AG20443 (cell line): Measurements from ENCODE around the gene TMEFF1.

Experiments
- DNase-seq: peaks from one replicate; pipeline ENCODE4 v3.0.0; 2012; ENCODE audit warnings: low spot score, mixed read lengths

TMEFF1 gene

DNA sequence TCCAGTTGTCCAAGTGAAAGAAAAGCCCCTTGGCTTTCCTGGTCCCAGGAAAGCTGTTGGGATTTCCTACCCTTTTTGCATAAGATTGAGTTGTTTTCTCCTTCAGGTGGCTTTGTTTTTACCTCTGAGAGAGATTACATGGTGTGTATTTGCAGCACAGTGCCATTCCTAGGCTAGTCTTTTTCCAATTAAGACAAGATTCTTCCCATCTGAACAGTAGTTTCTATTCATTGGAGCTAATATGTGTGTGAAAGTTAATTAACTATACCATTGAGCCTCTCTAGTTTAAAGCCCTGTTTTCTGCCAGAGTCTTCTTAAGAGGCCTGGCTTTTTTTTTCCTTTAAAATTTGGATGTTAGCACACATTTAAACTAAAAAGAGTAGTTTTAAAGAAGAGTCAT is 25.9 kb upstream of the TMEFF1 start:
- no peak for DNase-seq

GRCh38 chr9:100448266-100448665 is 24.7 kb upstream of the TMEFF1 start:
- DNase-seq, result no peak

GRCh38 chr9:100449420-100449819 is 23.5 kb upstream of the TMEFF1 start:
- no peak for DNase-seq

- no peak for DNase-seq
Observed at GRCh38 chr9:100452894-100453293, 20.1 kb upstream of the TMEFF1 start.

DNA sequence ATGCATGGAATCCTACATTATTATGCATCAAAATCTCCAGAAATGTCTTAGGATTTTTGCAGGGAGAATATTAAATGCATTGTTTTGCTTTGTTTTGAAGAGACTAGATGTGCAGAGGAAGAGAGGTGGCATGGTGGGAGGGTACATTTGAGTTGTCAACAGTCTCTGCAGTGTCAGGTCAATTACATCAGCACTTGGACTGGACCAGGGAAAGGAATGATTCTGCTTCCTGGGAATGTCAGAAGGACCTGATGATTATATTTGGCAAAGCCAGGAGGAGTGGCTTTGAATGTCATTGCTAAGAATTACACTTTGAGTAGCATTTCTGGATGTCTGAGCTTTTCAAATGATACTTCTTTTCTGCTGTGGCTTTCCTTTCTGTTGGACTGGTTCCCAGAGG is 17.5 kb upstream of the TMEFF1 start:
- DNase-seq, result peak; percentile 50

- no peak for DNase-seq
Observed at GRCh38 chr9:100457517-100457916, 15.4 kb upstream of the TMEFF1 start.

DNA sequence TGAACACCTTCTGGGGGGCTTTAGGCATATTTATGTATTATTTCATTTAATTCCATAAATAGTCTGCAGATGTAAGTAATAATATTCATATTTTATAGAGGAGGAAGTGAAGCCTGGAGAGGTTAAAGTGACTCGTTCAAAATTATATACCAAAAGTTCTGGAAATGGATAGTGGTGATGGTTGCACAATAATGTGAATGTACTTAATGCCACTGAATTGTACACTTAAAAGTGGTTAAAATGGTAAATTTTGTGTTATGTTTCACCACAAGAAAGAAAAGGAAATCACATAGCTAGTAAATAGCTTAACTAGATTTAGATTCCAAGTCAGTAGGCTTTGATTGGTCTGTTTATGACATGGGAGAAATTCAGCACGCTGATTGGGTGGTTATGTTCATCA is 13.0 kb upstream of the TMEFF1 start:
- no peak for DNase-seq

- DNase-seq, result no peak
Observed at GRCh38 chr9:100465274-100465673, 7.7 kb upstream of the TMEFF1 start.

GRCh38 chr9:100465761-100466160 is 7.2 kb upstream of the TMEFF1 start:
- DNase-seq, result no peak

DNA sequence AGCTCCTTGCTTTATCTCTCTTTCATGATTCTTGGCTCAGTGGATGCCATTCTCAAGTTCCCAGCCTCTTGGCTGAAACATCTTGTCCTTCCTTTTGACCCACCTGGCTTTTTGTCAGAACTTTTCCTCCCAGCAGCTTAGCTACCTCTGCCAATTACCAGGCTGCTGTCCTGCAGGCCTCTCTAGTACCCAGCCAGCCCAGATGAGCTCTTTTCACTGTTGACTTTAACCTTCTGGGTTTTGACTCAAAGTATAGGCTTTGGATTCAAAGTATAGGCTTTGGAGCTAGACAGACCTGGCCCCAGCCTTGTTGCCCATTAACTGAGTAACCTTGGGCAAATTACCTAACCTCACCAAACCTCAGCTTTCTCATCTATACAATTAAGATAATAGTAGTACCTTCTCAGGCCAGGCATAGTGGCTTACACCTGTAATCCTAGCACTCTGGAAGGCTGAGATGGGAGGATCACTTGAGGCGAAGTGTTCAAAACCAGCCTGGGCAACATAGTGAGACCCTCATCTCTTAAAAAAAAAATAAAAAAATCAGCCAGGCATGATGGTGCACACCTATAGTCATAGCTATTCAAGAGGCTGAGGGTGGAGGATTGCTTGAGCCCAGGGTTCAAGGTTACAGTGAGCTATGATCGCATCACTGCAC is 6.6 kb upstream of the TMEFF1 start:
- no peak for DNase-seq

DNA sequence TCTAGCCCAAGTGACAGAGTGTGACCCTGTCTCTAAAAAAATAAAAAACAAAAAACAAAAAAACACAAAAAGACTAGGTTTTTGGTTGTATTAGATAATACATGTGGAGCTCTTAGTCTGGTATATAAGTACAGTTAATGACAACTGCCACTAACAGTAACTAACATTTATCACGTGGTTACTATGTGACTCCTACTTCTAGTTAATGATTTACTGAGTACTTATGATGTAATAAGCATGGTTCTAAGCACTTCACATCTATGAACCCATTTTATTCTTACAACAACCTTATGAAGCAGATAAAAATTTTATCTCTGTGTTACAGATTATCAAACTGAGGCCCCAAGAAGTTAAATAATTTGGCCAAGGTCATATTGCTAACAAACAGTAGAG is 6.1 kb upstream of the TMEFF1 start:
- no peak for DNase-seq

- DNase-seq, result no peak
Observed at GRCh38 chr9:100468041-100468440, 4.9 kb upstream of the TMEFF1 start.

DNA sequence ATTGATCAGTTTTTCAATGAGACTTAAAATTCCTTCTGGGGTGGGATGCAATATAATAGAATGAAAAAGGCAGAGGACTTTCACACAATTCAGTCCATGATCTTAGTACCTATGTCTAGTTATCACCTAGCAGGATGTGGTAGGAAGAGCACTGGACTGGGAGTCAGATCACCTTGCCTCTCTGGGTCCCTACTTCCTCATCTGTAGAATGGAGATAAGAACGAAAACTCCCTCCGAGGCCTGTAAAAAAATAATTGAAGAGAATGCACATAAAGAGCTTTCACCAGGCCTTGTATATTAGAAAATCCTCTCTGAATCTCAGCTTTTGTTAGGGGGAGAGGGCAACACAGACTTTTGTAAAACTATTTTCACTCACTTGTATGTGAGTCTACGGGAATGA is 681 bp upstream of the TMEFF1 start:
- no peak for DNase-seq

DNA sequence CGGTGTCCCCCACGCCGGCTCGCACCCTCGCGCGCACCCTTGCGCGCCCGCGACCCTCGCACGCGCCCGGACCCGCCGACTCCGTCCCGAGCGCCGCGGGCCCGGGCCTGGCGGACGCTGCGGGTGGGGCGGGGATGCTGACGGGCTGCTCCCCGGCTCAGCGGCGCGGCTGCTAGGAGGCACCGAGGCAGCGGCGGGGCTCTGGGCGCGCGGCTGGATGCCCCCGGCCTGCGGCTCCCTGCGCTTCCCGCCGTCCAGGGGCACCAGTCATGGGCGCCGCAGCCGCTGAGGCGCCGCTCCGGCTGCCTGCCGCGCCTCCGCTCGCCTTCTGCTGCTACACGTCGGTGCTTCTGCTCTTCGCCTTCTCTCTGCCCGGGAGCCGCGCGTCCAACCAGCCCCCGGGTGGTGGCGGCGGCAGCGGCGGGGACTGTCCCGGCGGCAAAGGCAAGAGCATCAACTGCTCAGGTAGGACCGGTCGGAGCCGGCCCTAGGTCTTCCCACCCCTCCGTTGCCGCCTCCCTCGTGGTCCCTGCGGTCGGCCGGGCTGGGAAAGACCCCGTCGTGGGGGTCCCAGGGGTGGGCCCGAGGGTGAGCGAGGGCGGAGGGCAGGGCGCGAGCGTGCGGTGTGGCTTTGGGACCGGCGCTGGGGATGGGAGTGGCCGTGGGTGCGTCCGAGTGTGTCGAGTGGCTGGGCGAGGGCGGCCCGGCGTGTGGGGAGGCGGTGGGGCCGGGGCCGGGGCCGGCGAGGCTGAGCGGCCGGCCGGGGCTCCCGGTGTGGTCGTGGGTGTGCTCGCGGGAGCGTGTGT is 530 bp downstream of the TMEFF1 start:
- peak; percentile 77 for DNase-seq

DNA sequence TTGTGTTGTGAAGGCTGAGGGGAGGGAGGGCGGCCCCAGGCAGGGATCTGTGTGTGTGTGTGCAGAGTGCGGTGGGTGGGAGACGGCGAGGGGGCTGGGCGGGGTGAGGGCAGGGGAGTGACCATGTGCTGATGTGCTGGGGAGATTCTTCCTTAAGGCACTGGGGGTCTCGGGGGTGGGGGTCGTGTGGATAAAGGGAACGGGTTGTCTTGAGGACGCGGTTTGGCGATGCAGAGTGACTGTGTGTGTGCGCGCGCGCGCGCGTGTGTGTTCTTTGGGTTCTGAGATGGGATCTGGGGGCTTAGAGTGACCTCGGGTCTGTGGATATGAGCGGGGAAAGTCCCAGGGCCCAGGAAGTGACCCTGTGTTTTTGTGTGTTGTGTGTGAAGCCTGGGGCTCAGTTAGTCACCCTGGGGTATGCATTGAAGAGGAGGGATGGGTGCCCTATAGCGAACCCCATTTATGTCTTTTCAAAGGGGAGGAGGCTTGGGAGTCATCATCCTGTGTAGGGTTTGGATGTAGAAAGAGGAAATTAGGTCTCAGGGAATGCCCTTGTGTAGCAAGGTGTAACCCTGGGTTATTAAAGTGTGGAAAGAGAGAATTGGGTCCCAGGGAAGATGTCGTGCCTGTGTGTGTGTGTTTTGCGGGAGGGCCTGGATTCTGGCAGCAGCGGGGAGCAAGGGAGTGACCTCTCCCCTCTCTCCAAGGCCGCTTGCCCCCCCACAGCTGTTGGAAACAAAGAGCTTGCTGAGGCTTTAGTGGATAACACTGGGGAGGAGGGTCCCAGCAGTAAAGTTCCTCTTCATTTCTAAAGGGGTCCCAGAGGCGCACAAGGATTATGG is 1.4 kb downstream of the TMEFF1 start:
- DNase-seq, result no peak

DNA sequence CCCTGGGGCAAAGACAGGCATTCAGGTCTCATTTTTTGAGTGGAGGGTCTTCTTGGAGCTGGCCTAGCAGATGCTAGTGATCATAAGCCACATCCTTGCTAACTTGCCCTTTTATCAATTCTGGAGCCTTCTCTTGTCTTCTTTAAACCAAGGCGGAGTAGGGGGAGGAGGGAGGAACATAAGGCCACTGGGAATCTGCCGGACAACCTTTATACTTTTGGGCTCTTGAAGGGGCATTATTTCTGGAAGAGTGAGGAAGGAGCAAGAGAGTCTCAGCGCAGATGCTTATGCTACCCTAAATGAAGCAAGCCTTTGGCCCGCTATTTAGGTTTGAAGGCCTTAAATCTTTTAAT is 2.0 kb downstream of the TMEFF1 start:
- DNase-seq, result no peak

GRCh38 chr9:100477241-100477640 is 4.3 kb downstream of the TMEFF1 start:
- no peak for DNase-seq

GRCh38 chr9:100478192-100478591 is 5.2 kb downstream of the TMEFF1 start:
- DNase-seq, result no peak

- DNase-seq, result no peak
Observed at GRCh38 chr9:100479820-100480219, 6.9 kb downstream of the TMEFF1 start.

DNA sequence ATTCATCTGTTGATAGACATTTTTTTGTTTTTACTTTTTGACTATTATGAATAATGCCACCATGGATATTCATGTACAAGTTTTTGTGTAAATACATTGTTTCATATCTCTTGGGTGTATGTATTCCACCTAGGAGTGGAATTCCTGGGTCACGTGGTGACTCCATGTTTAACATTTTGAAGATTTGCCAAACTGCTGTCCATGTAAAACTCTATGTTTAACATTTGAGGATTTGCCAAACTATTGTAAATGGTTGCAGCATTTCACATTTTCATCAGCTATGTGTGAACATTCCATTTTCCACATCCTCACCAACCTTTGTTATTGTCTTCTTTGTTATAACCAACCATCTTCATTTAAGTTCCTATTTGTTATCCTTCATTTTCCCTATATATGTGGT is 12.2 kb downstream of the TMEFF1 start:
- no peak for DNase-seq

DNA sequence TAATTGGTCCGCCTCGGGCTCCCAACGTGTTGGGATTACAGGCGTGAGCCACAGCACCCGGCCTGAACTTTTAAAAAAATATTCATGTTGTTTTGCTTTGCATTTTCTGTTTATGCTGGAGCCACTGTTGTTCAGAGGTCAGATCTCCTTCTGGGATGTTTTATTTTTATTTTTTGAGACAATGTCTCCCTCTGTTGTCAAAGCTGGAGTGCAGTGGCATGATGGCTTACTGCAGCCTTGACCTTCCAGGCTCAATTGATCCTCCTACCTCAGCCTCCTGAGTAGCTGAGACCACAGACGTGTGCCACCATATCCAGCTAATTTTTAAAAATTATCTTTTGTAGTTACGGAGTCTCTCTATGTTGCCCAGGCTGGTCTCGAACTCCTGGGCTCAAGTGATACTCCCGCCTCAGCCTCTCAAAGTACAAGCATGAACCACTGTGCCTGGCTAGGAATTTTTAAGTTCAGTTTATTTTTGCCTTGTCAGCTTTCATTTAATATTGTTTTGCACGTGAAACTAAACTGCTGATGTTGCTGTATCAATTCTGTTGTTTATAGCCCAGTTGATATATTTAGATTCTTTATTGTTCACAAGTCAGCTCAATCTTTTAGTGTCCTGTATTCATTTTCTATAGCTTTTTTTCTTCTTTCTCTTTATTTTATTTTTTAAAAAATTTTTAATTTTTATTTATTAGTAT is 13.7 kb downstream of the TMEFF1 start:
- no peak for DNase-seq

GRCh38 chr9:100488177-100488576 is 15.2 kb downstream of the TMEFF1 start:
- no peak for DNase-seq
